MM.1S (cell line): ENCODE data around the gene KCNQ2.

Experiments
- EZH2phosphoT487 ChIP-seq: fragments of 300-600 bp; sonication (generic); IDR thresholded peaks from 2 replicates; pipeline ENCODE4 v1.6.1; 2018; ENCODE audit warnings: antibody characterized with exemption, low read length
- TF ChIP-seq, protein P1 (sequence below): fragments of 300-600 bp; sonication (generic); IDR thresholded peaks from 2 replicates; pipeline ENCODE4 v1.5.1; 2016; ENCODE audit warnings: antibody characterized with exemption, low read length, mixed read lengths

- TF ChIP-seq, protein P1, sequence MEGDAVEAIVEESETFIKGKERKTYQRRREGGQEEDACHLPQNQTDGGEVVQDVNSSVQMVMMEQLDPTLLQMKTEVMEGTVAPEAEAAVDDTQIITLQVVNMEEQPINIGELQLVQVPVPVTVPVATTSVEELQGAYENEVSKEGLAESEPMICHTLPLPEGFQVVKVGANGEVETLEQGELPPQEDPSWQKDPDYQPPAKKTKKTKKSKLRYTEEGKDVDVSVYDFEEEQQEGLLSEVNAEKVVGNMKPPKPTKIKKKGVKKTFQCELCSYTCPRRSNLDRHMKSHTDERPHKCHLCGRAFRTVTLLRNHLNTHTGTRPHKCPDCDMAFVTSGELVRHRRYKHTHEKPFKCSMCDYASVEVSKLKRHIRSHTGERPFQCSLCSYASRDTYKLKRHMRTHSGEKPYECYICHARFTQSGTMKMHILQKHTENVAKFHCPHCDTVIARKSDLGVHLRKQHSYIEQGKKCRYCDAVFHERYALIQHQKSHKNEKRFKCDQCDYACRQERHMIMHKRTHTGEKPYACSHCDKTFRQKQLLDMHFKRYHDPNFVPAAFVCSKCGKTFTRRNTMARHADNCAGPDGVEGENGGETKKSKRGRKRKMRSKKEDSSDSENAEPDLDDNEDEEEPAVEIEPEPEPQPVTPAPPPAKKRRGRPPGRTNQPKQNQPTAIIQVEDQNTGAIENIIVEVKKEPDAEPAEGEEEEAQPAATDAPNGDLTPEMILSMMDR: no peak
- TF ChIP-seq EZH2phosphoT487: no peak
These were observed 6.1 kb downstream of the KCNQ2 start for GRCh38 chr20:63466250-63466825.
